Lower leg skin (tissue), 4 donors: ENCODE measurements around the gene HDGFL2. TPM values are rescaled to one million over a fixed set of nuclear protein-coding genes. Genes with fewer than 3 reads are reported as not detected.

ENCODE experiments used
- DNase-seq, 2 donors: peaks; one replicate each; pipeline ENCODE4 v3.0.0-alpha.2; 2019; ENCODE audit warnings: low spot score in 2 of 2
- H3K4me3 ChIP-seq: fragments of 200-600 bp; sonication (generic); 2 replicates; pipeline ENCODE4 v1.5.1; 2017; ENCODE audit warnings: mild to moderate bottlenecking, low read depth; ENCODE audit not compliant: poor library complexity, severe bottlenecking
- POLR2A ChIP-seq, 2 donors: fragments of 450-650 bp; IDR thresholded peaks; one replicate each; pipeline ENCODE4 v1.6.1; 2016 to 2017; ENCODE audit warnings: antibody characterized with exemption in 2 of 2, mild to moderate bottlenecking in 1 of 2, moderate library complexity in 1 of 2
- WGBS, 2 donors: methylation state at CpG; one replicate each; pipeline ENCODE4 v1.1.5; 2018; 5-methylcytosine and 5-hydroxymethylcytosine counted together
- intact Hi-C: fragments of 100-400 bp; cut with DNase I; formaldehyde crosslinking; loops from one replicate; pipeline ENCODE4 v1.15.0; 2023; ENCODE audit warnings: low total_unique reads
- microRNA-seq, 2 donors: library from miRNA; unstranded; fragments of <30 nt; microRNA quantifications; one replicate each; pipeline ENCODE4, GENCODE V29; 2016; ENCODE audit warnings: borderline replicate concordance in 2 of 2, borderline number of aligned reads in 1 of 2
- total RNA-seq, 4 donors: library from RNA; depleted of rRNA; stranded (reverse); fragments of >200 nt; gene quantifications; one replicate each; pipeline ENCODE4 v1.1.0, GENCODE V29; 2016
- TF ChIP-seq, protein P1 (sequence below), 3 donors: fragments of 450-650 bp; IDR thresholded peaks; one replicate each; pipeline ENCODE4 v1.5.1; 2016; ENCODE audit warnings: antibody characterized with exemption in 3 of 3, mild to moderate bottlenecking in 3 of 3, moderate library complexity in 2 of 3

Gene HDGFL2
- total RNA-seq, 4 donors from 2014 or later = 20.9 to 36.4 (median 30.1) TPM

DNA sequence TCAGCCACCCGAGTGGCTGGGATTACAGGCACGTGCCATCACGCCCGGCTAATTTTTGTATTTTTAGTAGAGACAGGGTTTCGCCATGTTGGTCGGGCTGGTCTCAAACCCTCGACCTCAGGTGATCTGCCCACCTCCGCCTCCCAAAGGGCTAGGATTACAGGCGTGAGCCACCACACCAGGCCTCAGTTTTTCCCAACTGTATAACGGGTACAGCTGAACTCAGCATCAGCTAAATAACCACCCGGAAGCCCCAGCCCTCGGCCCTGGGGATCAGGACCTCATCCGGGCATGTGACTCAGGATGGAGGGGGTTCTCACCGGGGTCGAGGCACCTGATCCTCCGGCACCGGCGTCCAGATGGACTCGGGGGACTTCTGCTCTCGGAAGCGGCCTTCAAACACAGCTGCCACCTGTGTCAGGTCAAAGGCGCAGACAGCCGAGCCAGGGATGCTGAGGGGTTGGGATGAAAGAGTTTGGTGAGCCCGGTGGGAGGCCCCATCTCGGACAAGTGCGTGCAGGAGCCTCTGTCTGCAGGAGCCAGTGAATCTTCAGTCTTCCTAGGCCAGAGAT is 78.5 kb downstream of the HDGFL2 start:
- TF ChIP-seq, protein P1, sequence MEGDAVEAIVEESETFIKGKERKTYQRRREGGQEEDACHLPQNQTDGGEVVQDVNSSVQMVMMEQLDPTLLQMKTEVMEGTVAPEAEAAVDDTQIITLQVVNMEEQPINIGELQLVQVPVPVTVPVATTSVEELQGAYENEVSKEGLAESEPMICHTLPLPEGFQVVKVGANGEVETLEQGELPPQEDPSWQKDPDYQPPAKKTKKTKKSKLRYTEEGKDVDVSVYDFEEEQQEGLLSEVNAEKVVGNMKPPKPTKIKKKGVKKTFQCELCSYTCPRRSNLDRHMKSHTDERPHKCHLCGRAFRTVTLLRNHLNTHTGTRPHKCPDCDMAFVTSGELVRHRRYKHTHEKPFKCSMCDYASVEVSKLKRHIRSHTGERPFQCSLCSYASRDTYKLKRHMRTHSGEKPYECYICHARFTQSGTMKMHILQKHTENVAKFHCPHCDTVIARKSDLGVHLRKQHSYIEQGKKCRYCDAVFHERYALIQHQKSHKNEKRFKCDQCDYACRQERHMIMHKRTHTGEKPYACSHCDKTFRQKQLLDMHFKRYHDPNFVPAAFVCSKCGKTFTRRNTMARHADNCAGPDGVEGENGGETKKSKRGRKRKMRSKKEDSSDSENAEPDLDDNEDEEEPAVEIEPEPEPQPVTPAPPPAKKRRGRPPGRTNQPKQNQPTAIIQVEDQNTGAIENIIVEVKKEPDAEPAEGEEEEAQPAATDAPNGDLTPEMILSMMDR (IDR thresholded peaks at IDR 0.05) = no peak
- TF ChIP-seq POLR2A (IDR thresholded peaks at IDR 0.05) = no peak
- WGBS, 2 donors = 83 to 89% methylated on average over 26 of the region's 26 CpGs
- H3K4me3 ChIP-seq = no peak overlapping the region
- intact Hi-C loops = no loop called here
- DNase-seq = no peak

Small RNA genes lying within 50 kb of the gene (microRNA-seq; reads per million reads assigned to microRNA genes)
- gene MIR4746 = 0.57 to 0.68 reads per million in 2 donors

Other genes starting within 250 kb of the HDGFL2 start
- gene EBI3, start 242.8 kb upstream of the HDGFL2 start, total RNA-seq = 1 to 10 TPM in 1 of 4 donors, not detected in 3; 2.2 TPM
- 10 to 100 TPM; 23.4 to 33.6 (median 28.3) TPM for gene YJU2, start 225.2 kb upstream of the HDGFL2 start, total RNA-seq
- not detected for gene SHD, start 193.0 kb upstream of the HDGFL2 start, total RNA-seq
- gene TMIGD2, start 169.9 kb upstream of the HDGFL2 start, total RNA-seq = not detected
- under 1 TPM in 2 of 4 donors, not detected in 2; 0.16 to 0.64 TPM for gene FSD1, start 167.7 kb upstream of the HDGFL2 start, total RNA-seq
- 100 to 1,000 TPM in 2 of 4 donors, 10 to 100 TPM in 2; 78.5 to 159 (median 122) TPM for gene STAP2, start 133.5 kb upstream of the HDGFL2 start, total RNA-seq
- gene MPND, start 128.7 kb upstream of the HDGFL2 start, total RNA-seq = 10 to 100 TPM in 1 of 4 donors, 1 to 10 TPM in 3; 4.4 to 10.6 (median 7.8) TPM
- 100 to 1,000 TPM; 109 to 117 (median 112) TPM for gene SH3GL1, start 71.8 kb upstream of the HDGFL2 start, total RNA-seq
- 10 to 100 TPM in 3 of 4 donors, 1 to 10 TPM in 1; 9.0 to 25.9 (median 12.6) TPM for gene CHAF1A, start 69.7 kb upstream of the HDGFL2 start, total RNA-seq
- gene UBXN6, start 14.5 kb upstream of the HDGFL2 start, total RNA-seq = 100 to 1,000 TPM in 2 of 4 donors, 10 to 100 TPM in 2; 77.0 to 161 (median 111) TPM
- 10 to 100 TPM; 10.6 to 55.1 (median 24.2) TPM for gene PLIN4, start 46.2 kb downstream of the HDGFL2 start, total RNA-seq
- 10 to 100 TPM in 1 of 4 donors, 1 to 10 TPM in 3; 1.0 to 21.2 (median 5.3) TPM for gene PLIN5, start 62.9 kb downstream of the HDGFL2 start, total RNA-seq
- gene LRG1, start 67.7 kb downstream of the HDGFL2 start, total RNA-seq = 1 to 10 TPM; 1.8 to 9.9 (median 2.7) TPM
- gene SEMA6B, start 87.4 kb downstream of the HDGFL2 start, total RNA-seq = 1 to 10 TPM; 3.3 to 6.0 (median 3.6) TPM
- gene TNFAIP8L1, start 167.2 kb downstream of the HDGFL2 start, total RNA-seq = 10 to 100 TPM in 1 of 4 donors, 1 to 10 TPM in 3; 3.1 to 11.6 (median 7.0) TPM
- gene MYDGF, start 198.0 kb downstream of the HDGFL2 start, total RNA-seq = 10 to 100 TPM; 25.9 to 56.0 (median 29.6) TPM